Ovary (tissue), 9 donors: Measurements from ENCODE around the gene PGAP6. TPM values are rescaled to one million over a fixed set of nuclear protein-coding genes. Genes with fewer than 3 reads are reported as not detected.
"Not testable (repeated sequence)": the region's sequence is repeated elsewhere in the genome, so short reads cannot be mapped to it uniquely, and the experiment has no call there.

ENCODE experiments used
- DNase-seq, 5 donors: peaks; one replicate each; pipeline ENCODE4 v3.0.0-alpha.2; 2019 to 2020
- H3K27ac ChIP-seq, 2 donors: fragments of 200-600 bp; one replicate each; pipeline versions ENCODE4 v1.5.1 to v1.8.0; 2019 to 2022
- H3K27me3 ChIP-seq: fragments of 200-600 bp; one replicate; pipeline ENCODE4 v1.8.0; 2022
- H3K36me3 ChIP-seq: fragments of 200-600 bp; sonication (generic); one replicate; pipeline ENCODE4 v1.5.1; 2019
- H3K4me1 ChIP-seq: one replicate; pipeline ENCODE4 v1.8.1; 2013; ENCODE audit warnings: mild to moderate bottlenecking, moderate library complexity; ENCODE audit not compliant: insufficient read depth
- H3K4me3 ChIP-seq: fragments of 200-600 bp; sonication (generic); one replicate; pipeline ENCODE4 v1.5.1; 2017
- H3K9me3 ChIP-seq, 2 donors: fragments of 200-600 bp in 1 of 2; sonication (generic) in 1 of 2; one replicate each; pipeline versions ENCODE4 v1.5.1 to v1.8.1; 2013 to 2019; ENCODE audit warnings: mild to moderate bottlenecking in 1 of 2, moderate library complexity in 1 of 2
- EP300 ChIP-seq: sonication (generic); formaldehyde crosslinking; IDR thresholded peaks from one replicate; pipeline ENCODE4 v1.6.1; 2017; ENCODE audit warnings: antibody characterized with exemption
- POLR2A ChIP-seq: fragments of 450-650 bp; IDR thresholded peaks from one replicate; pipeline ENCODE4 v1.6.1; 2017; ENCODE audit warnings: antibody characterized with exemption, mild to moderate bottlenecking, moderate library complexity
- WGBS, 3 donors: extraction: QIAGEN DNeasy Blood & Tissue Kit in 1 of 3; methylation state at CpG; one replicate each; pipeline versions ENCODE4 v1.1.5 to v1.1.7; 2013 to 2017; 5-methylcytosine and 5-hydroxymethylcytosine counted together
- intact Hi-C, 4 donors: fragments of 100-400 bp; cut with DNase I; formaldehyde crosslinking; loops; one replicate each; pipeline versions ENCODE4 v1.11.0 to v1.15.1; 2022 to 2023
- polyA plus RNA-seq, 2 donors: library from polyadenylated mRNA; stranded (reverse); fragments of 200-250 nt in 1 of 2; fragments of 350-450 nt in 1 of 2; fragmentation: Illumina TruSeq in 1 of 2; extraction: RNeasy Lipid Tissue Mini Kit (QIAGEN cat#74804) in 1 of 2; gene quantifications; one replicate each; pipeline ENCODE4 v1.2.3, GENCODE V29; 2013 to 2014
- total RNA-seq, 7 donors: library from RNA; depleted of rRNA in 2 of 7; stranded (reverse); fragments of >200 nt in 2 of 7; fragmentation: NEBNext Ultra II Directional in 3 of 7; extraction: Animal tissue kit (Norgen Biotek cat#: 25700) in 3 of 7; gene quantifications; one replicate each; pipeline versions ENCODE4 v1.1.0 to v1.2.4, GENCODE V29; 2016 to 2023
- TF ChIP-seq, protein P1 (sequence below), 3 donors: fragments of 450-650 bp in 2 of 3; fragments of 200-600 bp in 1 of 3; IDR thresholded peaks; one replicate each; pipeline versions ENCODE4 v1.5.1 to v1.8.0; 2016 to 2022; ENCODE audit warnings: antibody characterized with exemption in 3 of 3, mild to moderate bottlenecking in 1 of 3
- donor health status: DM: no; HTN: no; CAD: no; lungs with moderate emphysema.
- donor health status: DM: no; HTN: no; CAD: no.
- donor health status: Bipolar disorder and iron deficiency.
- donor health status: DM: yes; HTN: yes; CAD: no.
- donor health status: DM: no; HTN: no; CAD: no.
- donor health status: DM: yes; HTN: yes; CAD: no.

The PGAP6 gene
- total and polyA plus RNA-seq, 9 donors: 13.0 to 39.8 (median 19.4) TPM

DNA sequence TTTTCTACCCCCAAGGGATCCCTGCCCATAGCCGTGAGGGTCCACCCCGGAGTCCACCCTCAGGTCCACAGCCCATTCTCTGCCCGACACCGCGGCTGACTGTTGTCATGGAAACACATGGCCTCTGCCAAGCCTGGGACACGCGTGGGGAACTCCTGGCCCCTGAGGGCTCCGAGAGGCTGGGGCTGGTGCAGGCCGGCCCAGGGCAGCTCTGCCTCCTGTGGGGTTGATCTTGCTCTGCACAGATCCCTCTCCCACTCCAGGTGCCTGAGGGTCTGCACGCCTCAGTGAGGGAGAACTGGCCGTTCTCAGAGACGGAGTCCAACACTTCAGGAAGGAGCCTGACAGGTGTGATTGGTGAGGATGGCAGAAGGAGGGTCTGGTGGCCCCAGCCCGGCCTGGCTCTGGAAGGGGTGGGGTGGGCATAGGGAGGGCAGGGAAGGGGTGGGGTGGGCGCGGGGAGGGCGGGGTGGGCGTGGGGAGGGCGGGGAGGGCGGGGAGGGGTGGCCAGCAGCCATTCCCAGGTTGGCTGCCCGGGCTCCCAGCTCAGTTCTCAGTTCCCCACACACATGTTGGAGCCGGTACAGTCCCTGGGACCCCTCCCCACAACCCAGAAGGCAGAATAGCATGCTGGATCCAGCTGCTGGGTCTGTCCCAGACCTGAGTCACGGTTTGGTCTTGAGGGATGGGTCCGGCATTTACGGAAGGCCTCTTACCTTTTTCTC, 17.9 kb downstream of the PGAP6 start:
- H3K27me3 ChIP-seq: no peaks in the 10 kb centered on the region
- TF ChIP-seq POLR2A (no peak), EP300 (no peak)
- TF ChIP-seq, protein P1, sequence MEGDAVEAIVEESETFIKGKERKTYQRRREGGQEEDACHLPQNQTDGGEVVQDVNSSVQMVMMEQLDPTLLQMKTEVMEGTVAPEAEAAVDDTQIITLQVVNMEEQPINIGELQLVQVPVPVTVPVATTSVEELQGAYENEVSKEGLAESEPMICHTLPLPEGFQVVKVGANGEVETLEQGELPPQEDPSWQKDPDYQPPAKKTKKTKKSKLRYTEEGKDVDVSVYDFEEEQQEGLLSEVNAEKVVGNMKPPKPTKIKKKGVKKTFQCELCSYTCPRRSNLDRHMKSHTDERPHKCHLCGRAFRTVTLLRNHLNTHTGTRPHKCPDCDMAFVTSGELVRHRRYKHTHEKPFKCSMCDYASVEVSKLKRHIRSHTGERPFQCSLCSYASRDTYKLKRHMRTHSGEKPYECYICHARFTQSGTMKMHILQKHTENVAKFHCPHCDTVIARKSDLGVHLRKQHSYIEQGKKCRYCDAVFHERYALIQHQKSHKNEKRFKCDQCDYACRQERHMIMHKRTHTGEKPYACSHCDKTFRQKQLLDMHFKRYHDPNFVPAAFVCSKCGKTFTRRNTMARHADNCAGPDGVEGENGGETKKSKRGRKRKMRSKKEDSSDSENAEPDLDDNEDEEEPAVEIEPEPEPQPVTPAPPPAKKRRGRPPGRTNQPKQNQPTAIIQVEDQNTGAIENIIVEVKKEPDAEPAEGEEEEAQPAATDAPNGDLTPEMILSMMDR (IDR thresholded peaks at IDR 0.05): no peak
- intact Hi-C loops: loop anchor here in 1 of 4 donors (5.0 kb wide), 1 partner anchor 257 kb away; no protein-coding TSS in a partner anchor
- WGBS, 3 donors: 21 to 23% (median 21%) methylated on average over 20 to 24 of the region's 24 CpGs
- H3K4me1 ChIP-seq: no peaks in the 10 kb centered on the region
- H3K36me3 ChIP-seq: no peaks in the 10 kb centered on the region
- no peaks in the 10 kb centered on the region for H3K9me3 ChIP-seq
- no peak overlapping the region for H3K4me3 ChIP-seq
- H3K27ac ChIP-seq: no peak overlapping the region
- no peak for DNase-seq

DNA sequence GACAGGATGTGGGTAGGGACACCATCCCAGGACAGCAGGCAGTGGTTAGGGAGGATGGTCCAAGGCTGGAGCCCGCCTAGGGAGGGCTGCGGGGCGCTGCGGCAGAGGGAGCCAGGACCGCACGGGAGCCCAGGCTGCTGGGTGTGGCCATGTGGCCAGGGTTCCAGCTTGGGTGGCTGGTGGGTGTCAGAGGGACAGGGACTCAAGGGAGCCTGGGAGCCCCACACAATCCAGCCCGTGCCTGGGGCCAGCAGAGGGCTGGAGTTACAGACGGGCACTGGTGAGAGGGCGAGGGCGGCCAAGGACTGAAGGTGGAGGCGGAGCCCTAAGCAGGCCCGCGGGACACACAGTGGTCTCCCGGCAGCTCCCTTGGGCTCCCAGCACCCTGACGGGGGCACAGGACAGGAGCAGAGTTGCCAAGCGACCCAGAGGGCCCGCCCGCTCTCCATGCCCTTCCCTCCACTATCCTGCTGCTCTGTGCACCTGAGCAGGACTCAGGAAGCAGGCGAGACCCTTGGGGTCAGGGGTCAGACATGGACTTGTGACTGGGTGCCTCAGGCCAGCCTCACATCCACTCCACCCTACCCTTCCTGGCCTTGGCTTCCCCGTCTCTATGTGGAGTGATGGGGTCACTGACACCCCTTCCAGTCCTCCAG, 18.5 kb downstream of the PGAP6 start:
- Histone ChIP-seq H3K27ac (no peak overlapping the region), H3K36me3 (no peaks in the 10 kb centered on the region), H3K9me3 (no peaks in the 10 kb centered on the region), H3K4me3 (no peak overlapping the region), H3K27me3 (no peaks in the 10 kb centered on the region), H3K4me1 (no peaks in the 10 kb centered on the region)
- DNase-seq: no peak
- 38 to 52% (median 51%) methylated on average over 19 to 20 of the region's 20 CpGs for WGBS, 3 donors
- intact Hi-C loops: loop anchor here in 1 of 4 donors (5.0 kb wide), 1 partner anchor 256 kb away; no protein-coding TSS in a partner anchor
- TF ChIP-seq POLR2A: no peak
- TF ChIP-seq, protein P1 (IDR thresholded peaks at IDR 0.05): no peak
- no peak for TF ChIP-seq EP300

DNA sequence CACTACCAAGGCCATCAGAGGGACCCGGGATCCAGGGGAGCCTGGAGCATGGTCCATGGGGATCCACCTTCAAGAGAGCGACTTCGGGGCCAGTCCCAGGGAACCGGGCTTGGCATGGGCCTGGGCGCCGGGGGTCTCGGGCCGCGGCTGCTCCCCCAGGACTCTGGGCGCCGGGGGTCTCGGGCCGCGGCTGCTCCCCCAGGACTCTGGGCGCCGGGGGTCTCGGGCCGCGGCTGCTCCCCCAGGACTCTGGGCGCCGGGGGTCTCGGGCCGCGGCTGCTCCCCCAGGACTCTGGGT, 19.1 kb downstream of the PGAP6 start:
- not testable (repeated sequence) for H3K4me1 ChIP-seq, H3K27ac ChIP-seq, H3K9me3 ChIP-seq, DNase-seq, H3K36me3 ChIP-seq, H3K27me3 ChIP-seq, H3K4me3 ChIP-seq
- intact Hi-C loops: loop anchor here in 1 of 4 donors (5.0 kb wide), 1 partner anchor 255 kb away; no protein-coding TSS in a partner anchor
- 69 to 76% (median 70%) methylated on average over 21 to 24 of the region's 24 CpGs for WGBS, 3 donors

DNA sequence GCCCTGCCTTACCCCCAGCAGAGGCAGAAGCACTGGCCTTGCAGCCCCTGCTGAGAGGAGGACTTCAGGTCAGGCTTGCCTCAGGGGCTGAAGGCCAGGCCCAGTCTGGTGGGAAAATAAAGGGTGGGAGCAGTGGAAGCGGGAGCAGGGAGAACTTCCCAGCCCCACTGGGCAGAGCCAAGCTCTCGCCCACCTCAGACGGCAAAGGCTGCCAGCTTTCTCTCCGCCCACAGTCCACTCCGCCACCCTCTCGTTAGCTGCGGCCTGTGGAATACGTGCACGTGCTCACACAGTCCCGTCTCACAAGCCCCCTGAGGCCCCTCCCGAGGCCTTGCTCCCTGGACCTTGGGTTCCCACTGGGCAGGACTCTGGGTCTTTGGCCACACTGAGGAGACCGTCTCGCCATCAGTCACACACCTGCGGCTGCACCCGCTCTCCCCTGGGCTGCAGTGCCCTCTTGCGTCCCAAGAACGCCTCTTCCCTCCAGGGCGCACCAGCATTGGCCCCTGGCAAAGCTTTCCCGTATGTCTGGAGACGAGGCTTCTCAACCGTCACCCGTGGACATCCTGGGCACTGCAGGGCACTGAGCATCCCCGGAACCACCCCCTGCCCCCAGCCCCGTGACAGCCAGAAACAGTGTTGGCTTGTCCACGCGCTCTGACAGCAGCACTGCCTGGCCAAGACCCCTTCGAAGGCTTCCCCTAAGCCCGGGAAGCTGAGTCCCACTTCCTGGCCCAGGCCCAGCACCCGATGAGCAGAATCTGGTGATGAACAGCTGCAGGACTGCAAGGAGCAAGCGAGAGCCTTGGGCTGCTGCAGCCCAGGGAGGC, 19.7 kb downstream of the PGAP6 start:
- Histone ChIP-seq H3K36me3 (no peaks in the 10 kb centered on the region), H3K27ac (no peak overlapping the region), H3K27me3 (no peaks in the 10 kb centered on the region), H3K9me3 (no peaks in the 10 kb centered on the region), H3K4me3 (no peak overlapping the region), H3K4me1 (no peaks in the 10 kb centered on the region)
- no peak for TF ChIP-seq POLR2A
- TF ChIP-seq, protein P1 (IDR thresholded peaks at IDR 0.05): peak in 2 of 3 donors; percentile 37 to 51
- 17 to 22% (median 20%) methylated on average over 29 to 30 of the region's 30 CpGs for WGBS, 3 donors
- intact Hi-C loops: loop anchor here in 1 of 4 donors (5.0 kb wide), 1 partner anchor 255 kb away; no protein-coding TSS in a partner anchor
- peak; percentile 61 to 78 (median 72) for DNase-seq
